K562 (cell line): ENCODE data around the gene TXN. TPM values are rescaled to one million over a fixed set of nuclear protein-coding genes. Genes with fewer than 3 reads are reported as not detected.

Experiments used
- BHLHE40 ChIP-seq: IDR thresholded peaks from 2 replicates; pipeline ENCODE4 v1.6.1; 2011; ENCODE audit warnings: low read length, improper control_type of control experiment
- BRCA1 ChIP-seq, 2 experiments: fragments of 450-650 bp in 1 of 2; sonication (generic) in 1 of 2; formaldehyde crosslinking in 1 of 2; IDR thresholded peaks; 2 replicates each; pipeline versions ENCODE4 v1.5.0 to v1.6.1; 2017 to 2020; ENCODE audit warnings: mild to moderate bottlenecking in 1 of 2, missing genetic modification reagents in 1 of 2
- CCAR2 ChIP-seq: fragments of 200-400 bp; formaldehyde crosslinking; IDR thresholded peaks from 2 replicates; pipeline ENCODE4 v1.6.1; 2017; ENCODE audit warnings: mild to moderate bottlenecking, low read depth, low read length
- CSDE1 ChIP-seq, 2 experiments: fragments of 450-650 bp; IDR thresholded peaks; 2 replicates each; pipeline ENCODE4 v1.6.1; 2016; ENCODE audit warnings: mild to moderate bottlenecking in 1 of 2
- FUS ChIP-seq: fragments of 200-400 bp; formaldehyde crosslinking; optimal IDR thresholded peaks from 2 replicates; pipeline ENCODE3; 2017; ENCODE audit warnings: low read depth, low read length
- MTA1 ChIP-seq: fragments of 450-650 bp; IDR thresholded peaks from 2 replicates; pipeline ENCODE4 v1.6.1; 2017; ENCODE audit warnings: borderline replicate concordance
- MTA2 ChIP-seq: fragments of 450-650 bp; IDR thresholded peaks from 2 replicates; pipeline ENCODE4 v1.6.1; 2016; ENCODE audit warnings: low read depth
- PTBP1 ChIP-seq: fragments of 200-400 bp; formaldehyde crosslinking; IDR thresholded peaks from 2 replicates; pipeline ENCODE4 v1.6.1; 2017; ENCODE audit warnings: low read depth, low read length
- SIN3A ChIP-seq, 2 experiments: fragments of 150-350 bp in 1 of 2; IDR thresholded peaks; 2 replicates each; pipeline ENCODE4 v1.6.1; 2011 to 2016; ENCODE audit warnings: borderline replicate concordance in 2 of 2, low read depth in 2 of 2, low read length in 2 of 2, mild to moderate bottlenecking in 2 of 2, moderate library complexity in 2 of 2; ENCODE audit not compliant: control insufficient read depth in 1 of 2
- TEAD1 ChIP-seq, 2 experiments: fragments of 450-650 bp in 1 of 2; sonication (generic) in 1 of 2; formaldehyde crosslinking; IDR thresholded peaks; 2 replicates each; pipeline versions ENCODE4 v1.4.0 to v1.8.0; 2020 to 2022; ENCODE audit warnings: mild to moderate bottlenecking in 2 of 2, missing genetic modification reagents in 1 of 2
- TFAM ChIP-seq: fragments of 250-450 bp; sonication (Bioruptor Pico); conservative IDR thresholded peaks from 2 replicates; pipeline ENCODE4 v1.5.0; 2021; ENCODE audit warnings: mild to moderate bottlenecking, moderate library complexity
- ZBTB17 ChIP-seq: fragments of 450-650 bp; formaldehyde crosslinking; IDR thresholded peaks from 2 replicates; pipeline ENCODE4 v1.4.0; 2020; ENCODE audit warnings: mild to moderate bottlenecking
- ZNF395 ChIP-seq: fragments of 200-800 bp; sonication (Bioruptor generic); IDR thresholded peaks from 2 replicates; pipeline ENCODE4 v1.6.1; 2017; ENCODE audit warnings: missing genetic modification characterization, missing compliant biosample characterization
- ZNF57 ChIP-seq: fragments of 450-650 bp; formaldehyde crosslinking; IDR thresholded peaks from 2 replicates; pipeline ENCODE4 v1.4.0; 2020; ENCODE audit warnings: mild to moderate bottlenecking, moderate library complexity
- ZNF584 ChIP-seq: fragments of 200-800 bp; sonication (Bioruptor generic); IDR thresholded peaks from 2 replicates; pipeline ENCODE4 v1.6.1; 2016; ENCODE audit warnings: low read depth, mild to moderate bottlenecking, missing genetic modification characterization, missing compliant biosample characterization
- ZNF655 ChIP-seq: fragments of 250-450 bp; sonication (Bioruptor Pico); IDR thresholded peaks from 2 replicates; pipeline ENCODE4 v1.5.0; 2021
- polyA plus RNA-seq, 8 experiments: library from polyadenylated mRNA; depleted of rRNA in 4 of 8; stranded (reverse) in 5 of 8; unstranded in 3 of 8; fragments of >200 nt; fragmentation: Nextera tagmentation in 2 of 8; fragmentation: Illumina TruSeq in 1 of 8; extraction: Ambion mirVana in 2 of 8; extraction: Trizol in 1 of 8; gene quantifications; 2 replicates each; pipeline versions ENCODE4 v1.2.1 to v1.2.3, GENCODE V29; 2011 to 2014; ENCODE audit warnings: inconsistent platforms in 1 of 8, missing spikeins in 1 of 8
- total RNA-seq, 7 experiments: library from RNA; depleted of rRNA in 6 of 7; stranded (reverse); fragments of >200 nt in 6 of 7; fragmentation: Illumina TruSeq in 2 of 7; extraction: Trizol in 2 of 7; gene quantifications; 2 replicates each; pipeline versions ENCODE4 v1.2.1 to v1.2.3, GENCODE V29; 2011 to 2021; ENCODE audit warnings: low replicate concordance in 1 of 7
- TF ChIP-seq, protein P1 (sequence below): fragments of 450-650 bp; IDR thresholded peaks from 2 replicates; pipeline ENCODE4 v1.7.0; 2016; ENCODE audit warnings: borderline replicate concordance
- TF ChIP-seq, protein P2 (sequence below): sonication (generic); formaldehyde crosslinking; IDR thresholded peaks from 2 replicates; pipeline ENCODE4 v1.8.0; 2022; ENCODE audit warnings: missing genetic modification reagents, mild to moderate bottlenecking, moderate library complexity, borderline replicate concordance

TXN gene
- total and polyA plus RNA-seq, 9 of the 15 experiments (the other 6 are each of a cell fraction or from before 2014, with no cell fraction given) = 272 to 1,596 (median 514) TPM

DNA sequence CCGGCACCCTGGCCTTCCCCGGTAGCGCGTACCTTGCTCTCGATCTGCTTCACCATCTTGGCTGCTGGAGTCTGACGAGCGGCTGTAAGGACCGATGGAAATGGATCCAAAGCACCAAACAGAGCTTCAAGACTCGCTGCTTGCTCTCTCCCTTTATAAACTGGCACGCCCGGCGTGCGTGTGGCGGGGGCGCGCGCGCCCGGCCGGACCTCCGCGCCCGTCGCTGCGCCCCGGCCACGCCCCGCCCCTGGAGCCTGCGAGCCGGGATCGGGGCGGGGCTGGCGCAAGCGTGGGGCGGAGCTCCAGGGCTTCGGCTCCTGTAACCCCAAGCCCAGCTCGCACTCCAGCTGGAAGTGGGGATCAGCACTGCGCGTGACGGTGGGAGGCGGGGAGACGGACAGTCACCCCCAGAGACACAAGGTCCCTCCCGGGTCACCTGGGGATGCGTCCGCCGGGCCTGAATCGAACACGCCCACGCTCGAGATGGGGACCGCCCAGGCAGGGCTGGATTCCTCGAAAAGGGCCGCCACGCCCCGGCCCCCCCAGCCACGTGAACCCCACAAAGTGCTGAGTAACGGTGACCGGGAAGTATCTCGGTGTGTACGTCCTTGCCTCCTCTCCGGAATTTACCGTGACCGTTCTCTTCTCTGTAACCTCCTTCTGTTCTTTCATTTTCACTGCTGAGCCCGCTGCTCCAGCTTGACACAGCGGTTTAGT, at the start of gene TXN (continued):
- no peak for TF ChIP-seq MTA1
- TF ChIP-seq ZNF584 (CRISPR knock-in tag) = no peak
- peak; percentile 70 to 71; a peak in 1 of 4 replicates for TF ChIP-seq SIN3A (IDR thresholded peaks at IDR 0.05; ENCODE audit: borderline replicate concordance in 2 of 2, control insufficient read depth in 1 of 2, low read depth in 2 of 2, low read length in 2 of 2)
- no peak for TF ChIP-seq ZBTB17
- no peak for TF ChIP-seq MTA2
- peak; percentile 81; the same call in 1 of the 2 replicates for TF ChIP-seq ZNF57 (CRISPR knock-in tag)
- TF ChIP-seq, protein P1, sequence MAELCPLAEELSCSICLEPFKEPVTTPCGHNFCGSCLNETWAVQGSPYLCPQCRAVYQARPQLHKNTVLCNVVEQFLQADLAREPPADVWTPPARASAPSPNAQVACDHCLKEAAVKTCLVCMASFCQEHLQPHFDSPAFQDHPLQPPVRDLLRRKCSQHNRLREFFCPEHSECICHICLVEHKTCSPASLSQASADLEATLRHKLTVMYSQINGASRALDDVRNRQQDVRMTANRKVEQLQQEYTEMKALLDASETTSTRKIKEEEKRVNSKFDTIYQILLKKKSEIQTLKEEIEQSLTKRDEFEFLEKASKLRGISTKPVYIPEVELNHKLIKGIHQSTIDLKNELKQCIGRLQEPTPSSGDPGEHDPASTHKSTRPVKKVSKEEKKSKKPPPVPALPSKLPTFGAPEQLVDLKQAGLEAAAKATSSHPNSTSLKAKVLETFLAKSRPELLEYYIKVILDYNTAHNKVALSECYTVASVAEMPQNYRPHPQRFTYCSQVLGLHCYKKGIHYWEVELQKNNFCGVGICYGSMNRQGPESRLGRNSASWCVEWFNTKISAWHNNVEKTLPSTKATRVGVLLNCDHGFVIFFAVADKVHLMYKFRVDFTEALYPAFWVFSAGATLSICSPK = no peak
- no peak; a peak in 1 of 4 replicates for TF ChIP-seq CSDE1 (IDR thresholded peaks at IDR 0.05)
- TF ChIP-seq FUS = no peak
- TF ChIP-seq TEAD1 (CRISPR knock-in tag; IDR thresholded peaks at IDR 0.05) = peak in 1 of 2 experiments; percentile 88; a peak in 2 of 4 replicates
- peak; percentile 90 for TF ChIP-seq BHLHE40
- TF ChIP-seq PTBP1 = no peak
- TF ChIP-seq CCAR2 = no peak
- TF ChIP-seq ZNF395 (CRISPR knock-in tag) = peak; percentile 77
- TF ChIP-seq, protein P2, sequence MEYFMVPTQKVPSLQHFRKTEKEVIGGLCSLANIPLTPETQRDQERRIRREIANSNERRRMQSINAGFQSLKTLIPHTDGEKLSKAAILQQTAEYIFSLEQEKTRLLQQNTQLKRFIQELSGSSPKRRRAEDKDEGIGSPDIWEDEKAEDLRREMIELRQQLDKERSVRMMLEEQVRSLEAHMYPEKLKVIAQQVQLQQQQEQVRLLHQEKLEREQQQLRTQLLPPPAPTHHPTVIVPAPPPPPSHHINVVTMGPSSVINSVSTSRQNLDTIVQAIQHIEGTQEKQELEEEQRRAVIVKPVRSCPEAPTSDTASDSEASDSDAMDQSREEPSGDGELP (CRISPR knock-in tag) = peak; percentile 98
- no peak for TF ChIP-seq ZNF655
- TF ChIP-seq TFAM (CRISPR knock-in tag) = no peak
- TF ChIP-seq BRCA1 (IDR thresholded peaks at IDR 0.05) = no peak
- TF ChIP-seq BRCA1 (CRISPR knock-in tag; IDR thresholded peaks at IDR 0.05) = no peak
